Mucosa of rectum (tissue), 2 donors: ENCODE data around the gene TMEM200A.

ENCODE experiments used
- H3K27ac ChIP-seq, 2 donors: one replicate each; pipeline ENCODE4 v1.7.0; 2013; ENCODE audit warnings: inconsistent platforms in 2 of 2, low read depth in 2 of 2, low read length in 2 of 2
- H3K27me3 ChIP-seq, 2 donors: one replicate each; pipeline ENCODE4 v1.7.0; 2013; ENCODE audit warnings: low read length in 2 of 2; ENCODE audit not compliant: control insufficient read depth in 2 of 2, insufficient read depth in 2 of 2
- H3K36me3 ChIP-seq, 2 donors: one replicate each; pipeline ENCODE4 v1.7.0; 2013; ENCODE audit warnings: low read length in 2 of 2; ENCODE audit not compliant: control insufficient read depth in 2 of 2, insufficient read depth in 2 of 2
- H3K4me1 ChIP-seq, 2 donors: one replicate each; pipeline ENCODE4 v1.7.0; 2013; ENCODE audit warnings: low read length in 2 of 2, mild to moderate bottlenecking in 1 of 2; ENCODE audit not compliant: control insufficient read depth in 2 of 2, insufficient read depth in 2 of 2
- H3K4me3 ChIP-seq, 2 donors: one replicate each; pipeline ENCODE4 v1.7.0; 2013; ENCODE audit warnings: low read length in 2 of 2
- H3K9ac ChIP-seq, 2 donors: one replicate each; pipeline ENCODE4 v1.7.0; 2013; ENCODE audit warnings: low read length in 2 of 2, low read depth in 1 of 2, mild to moderate bottlenecking in 1 of 2
- H3K9me3 ChIP-seq, 2 donors: one replicate each; pipeline ENCODE4 v1.7.0; 2013; ENCODE audit warnings: low read length in 2 of 2; ENCODE audit not compliant: control insufficient read depth in 2 of 2
- donor health status: healthy.
- donor health status: Normal muscosa, but diverticular disease.

Gene TMEM200A

DNA sequence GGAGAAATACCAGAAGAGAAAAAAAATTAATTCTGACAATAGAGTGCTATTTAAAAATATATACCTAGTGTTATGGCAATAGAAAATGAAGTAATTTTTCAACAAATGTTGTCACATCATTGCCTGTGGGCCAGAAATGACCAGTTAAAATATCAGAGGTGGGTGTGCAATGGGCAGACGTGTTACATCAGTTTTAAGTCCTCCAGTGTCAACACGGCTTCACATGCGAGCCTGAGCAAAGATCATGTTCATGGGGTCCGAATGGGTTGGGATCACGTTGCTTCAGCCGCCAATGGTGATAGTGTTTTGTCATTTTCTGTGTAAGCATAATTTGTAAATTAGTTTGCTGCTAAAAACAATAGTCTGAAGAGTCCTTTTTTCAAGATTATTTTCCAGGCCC is 27.5 kb downstream of the TMEM200A start:
- Histone ChIP-seq H3K27me3 (no peaks in the 10 kb centered on the region), H3K9me3 (no peaks in the 10 kb centered on the region), H3K27ac (no peak overlapping the region), H3K4me3 (no peak overlapping the region), H3K36me3 (no peaks in the 10 kb centered on the region), H3K4me1 (no peaks in the 10 kb centered on the region), H3K9ac (no peak overlapping the region)

DNA sequence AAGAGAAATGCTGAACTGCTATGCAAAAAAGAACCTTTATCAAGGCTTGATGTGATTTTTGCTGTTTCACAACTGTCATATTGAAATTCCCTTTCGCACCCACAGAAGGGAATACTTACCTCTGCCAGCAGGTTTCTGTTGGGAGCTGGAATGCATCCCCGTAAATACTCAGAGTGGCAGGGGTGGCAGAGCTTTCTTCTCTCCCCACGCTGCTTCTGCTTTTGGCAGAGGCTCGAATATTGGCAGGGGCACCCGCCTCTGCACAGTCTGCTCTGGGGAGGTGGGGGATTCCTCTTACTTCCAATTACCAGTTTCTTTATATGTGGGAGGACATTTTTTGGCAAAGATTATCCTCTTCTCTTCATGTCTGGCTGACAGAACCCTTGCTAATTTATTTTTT is 28.4 kb downstream of the TMEM200A start:
- Histone ChIP-seq H3K27me3 (no peaks in the 10 kb centered on the region), H3K9ac (no peak overlapping the region), H3K9me3 (no peaks in the 10 kb centered on the region), H3K27ac (no peak overlapping the region), H3K36me3 (no peaks in the 10 kb centered on the region), H3K4me1 (no peaks in the 10 kb centered on the region), H3K4me3 (no peak overlapping the region)

DNA sequence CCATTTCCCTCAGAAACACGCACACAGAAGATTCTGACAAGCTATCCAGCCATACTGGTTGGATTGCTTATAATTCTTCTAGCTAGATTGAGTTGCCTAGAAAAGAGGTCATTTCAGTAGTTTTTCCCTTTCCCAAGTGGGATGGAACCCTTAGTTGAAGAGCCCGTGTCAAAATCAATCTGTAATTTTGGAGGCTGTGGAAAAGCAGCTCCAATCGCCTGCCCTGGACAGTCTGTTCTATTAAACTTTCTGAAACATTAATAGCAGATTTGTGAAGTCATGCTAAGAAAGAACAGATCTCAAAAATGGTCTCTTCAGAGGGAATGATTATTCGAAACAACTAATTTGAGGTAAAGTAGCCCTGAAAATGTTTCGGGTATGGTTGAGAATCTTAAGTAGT is 29.3 kb downstream of the TMEM200A start:
- Histone ChIP-seq H3K4me1 (no peaks in the 10 kb centered on the region), H3K9ac (no peak overlapping the region), H3K27ac (no peak overlapping the region), H3K4me3 (no peak overlapping the region), H3K27me3 (no peaks in the 10 kb centered on the region), H3K36me3 (no peaks in the 10 kb centered on the region), H3K9me3 (no peaks in the 10 kb centered on the region)

DNA sequence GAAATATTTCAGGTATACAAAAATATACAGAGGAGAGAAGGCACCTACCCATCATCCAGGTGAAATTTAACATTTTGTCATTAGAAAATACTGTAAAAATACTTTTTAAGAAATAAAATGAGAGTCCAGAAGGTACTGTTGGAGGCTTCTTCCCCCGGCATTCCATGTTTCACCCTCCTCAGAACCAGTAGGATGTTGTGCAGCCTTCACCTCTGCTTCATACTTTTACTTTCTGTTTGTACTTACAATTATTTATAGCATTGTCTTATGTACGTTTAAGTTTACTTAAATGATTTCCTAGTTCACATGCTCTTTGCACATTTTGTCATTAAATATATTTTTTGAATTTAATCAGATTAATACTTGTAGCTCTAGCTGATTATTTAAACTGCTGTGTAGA is 30.9 kb downstream of the TMEM200A start:
- H3K9ac ChIP-seq = no peak overlapping the region
- no peaks in the 10 kb centered on the region for H3K9me3 ChIP-seq
- H3K4me3 ChIP-seq = peak overlapping the region in 1 of 2 donors; percentile 10
- H3K4me1 ChIP-seq = no peaks in the 10 kb centered on the region
- no peaks in the 10 kb centered on the region for H3K36me3 ChIP-seq
- no peak overlapping the region for H3K27ac ChIP-seq
- no peaks in the 10 kb centered on the region for H3K27me3 ChIP-seq

DNA sequence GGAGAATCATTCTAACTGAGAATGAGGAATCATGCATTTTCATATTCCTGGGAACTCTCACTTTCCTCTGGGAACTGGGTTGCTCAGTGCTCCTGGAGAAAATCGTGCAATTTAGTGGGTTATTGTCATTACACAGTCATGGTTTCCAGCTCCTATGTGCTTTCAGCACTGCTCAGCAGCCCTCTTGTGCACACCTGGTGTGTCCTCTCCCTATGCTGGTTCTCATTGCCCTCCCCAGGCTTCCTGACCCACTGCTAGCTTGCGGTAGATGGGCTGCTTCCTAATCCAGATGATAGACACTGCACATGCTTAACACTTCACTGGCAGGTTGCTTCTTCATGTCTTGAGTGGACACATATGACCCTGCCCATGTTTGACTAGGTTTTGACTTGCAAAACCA is 39.7 kb downstream of the TMEM200A start:
- no peaks in the 10 kb centered on the region for H3K27me3 ChIP-seq

DNA sequence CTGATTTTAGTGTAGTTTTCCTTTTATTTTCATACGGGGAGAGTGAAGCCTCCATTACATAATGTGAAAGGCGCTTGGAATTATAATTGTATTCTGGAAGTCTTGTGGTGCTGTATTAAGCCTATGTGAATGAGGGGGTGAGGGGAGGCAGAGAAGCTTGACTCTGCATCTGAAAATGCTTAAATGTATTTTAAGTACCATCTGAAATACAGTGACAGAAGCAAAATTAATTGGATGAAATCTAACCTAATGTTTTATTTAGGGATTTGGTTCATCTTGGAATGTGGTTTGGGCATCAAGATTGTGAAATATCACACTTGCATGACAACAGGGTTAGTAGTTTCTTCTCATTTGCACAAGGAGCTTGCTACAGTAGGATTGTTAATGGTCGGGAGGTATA is 41.2 kb downstream of the TMEM200A start:
- H3K27me3 ChIP-seq = no peaks in the 10 kb centered on the region
- no peaks in the 10 kb centered on the region for H3K36me3 ChIP-seq
- H3K27ac ChIP-seq = no peak overlapping the region
- peaks cover 0 to 2% of the 10 kb centered on the region in 2 donors for H3K4me1 ChIP-seq
- H3K9ac ChIP-seq = no peak overlapping the region
- H3K9me3 ChIP-seq = no peaks in the 10 kb centered on the region
- no peak overlapping the region for H3K4me3 ChIP-seq

More for the DNA sequence above, 39.7 kb downstream of the TMEM200A start:
- H3K9ac ChIP-seq = no peak overlapping the region
- H3K36me3 ChIP-seq = no peaks in the 10 kb centered on the region
- no peak overlapping the region for H3K4me3 ChIP-seq
- H3K27ac ChIP-seq = no peak overlapping the region
- H3K9me3 ChIP-seq = no peaks in the 10 kb centered on the region
- peaks cover 0 to 2% of the 10 kb centered on the region in 2 donors for H3K4me1 ChIP-seq

DNA sequence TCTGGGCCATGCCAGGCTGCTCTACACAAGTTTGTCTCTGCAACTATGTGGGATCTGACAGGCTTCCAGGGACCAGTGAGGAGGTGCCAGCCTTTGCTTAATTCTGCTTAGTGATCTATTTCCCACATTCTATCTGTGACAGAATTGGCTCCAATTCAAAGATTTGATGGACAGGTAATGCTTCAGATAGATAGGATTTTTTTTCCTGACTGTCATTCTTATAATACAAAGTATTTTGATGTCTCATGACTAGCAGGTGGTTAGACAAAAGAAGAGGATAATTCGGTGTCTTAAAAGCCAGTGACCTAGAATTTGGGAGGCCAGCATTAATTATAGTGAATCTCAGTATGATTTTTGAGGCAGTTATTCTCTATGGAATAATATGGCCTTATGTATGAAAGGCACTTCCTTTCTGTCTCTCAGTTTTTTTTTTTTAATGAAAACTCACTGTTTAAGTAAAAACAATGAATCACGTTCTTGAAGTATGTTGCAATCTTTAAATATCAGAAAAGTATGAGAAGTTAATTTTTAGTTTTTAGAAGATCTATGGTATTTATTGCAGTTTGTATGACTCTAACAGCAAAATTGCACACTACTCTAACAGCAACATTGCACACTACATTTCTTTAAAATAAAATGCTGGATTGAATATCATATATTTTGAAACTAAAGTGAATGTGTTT is 43.7 kb downstream of the TMEM200A start:
- Histone ChIP-seq H3K4me1 (peaks cover 0 to 2% of the 10 kb centered on the region in 2 donors), H3K27ac (no peak overlapping the region), H3K9me3 (no peaks in the 10 kb centered on the region)

DNA sequence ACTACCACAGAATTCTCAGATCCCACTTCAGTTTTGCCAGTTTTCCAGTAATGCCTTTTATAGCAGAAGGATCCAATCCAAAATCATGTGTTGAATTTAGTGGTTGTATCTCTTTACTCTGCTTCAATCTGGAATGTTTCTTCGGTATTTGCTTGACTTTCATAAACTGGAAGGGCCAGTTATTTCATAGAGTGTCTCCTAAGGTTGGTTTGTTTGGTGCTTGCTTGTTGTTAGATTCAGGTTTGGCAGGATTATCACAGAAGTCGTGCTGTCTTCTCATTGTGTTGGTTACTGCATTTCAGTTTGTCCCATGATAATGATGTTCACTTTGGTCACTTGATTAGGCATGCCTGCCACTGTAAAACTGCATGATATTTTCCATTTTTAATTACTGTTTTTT is 45.7 kb downstream of the TMEM200A start:
- no peak overlapping the region for H3K9ac ChIP-seq
- H3K9me3 ChIP-seq = no peaks in the 10 kb centered on the region
- H3K27me3 ChIP-seq = no peaks in the 10 kb centered on the region
- no peaks in the 10 kb centered on the region for H3K36me3 ChIP-seq
- no peak overlapping the region for H3K27ac ChIP-seq
- H3K4me3 ChIP-seq = no peak overlapping the region
- peaks cover 0 to 2% of the 10 kb centered on the region in 2 donors for H3K4me1 ChIP-seq

More for the DNA sequence above, 43.7 kb downstream of the TMEM200A start:
- no peaks in the 10 kb centered on the region for H3K36me3 ChIP-seq
- H3K9ac ChIP-seq = no peak overlapping the region
- no peak overlapping the region for H3K4me3 ChIP-seq
- no peaks in the 10 kb centered on the region for H3K27me3 ChIP-seq

DNA sequence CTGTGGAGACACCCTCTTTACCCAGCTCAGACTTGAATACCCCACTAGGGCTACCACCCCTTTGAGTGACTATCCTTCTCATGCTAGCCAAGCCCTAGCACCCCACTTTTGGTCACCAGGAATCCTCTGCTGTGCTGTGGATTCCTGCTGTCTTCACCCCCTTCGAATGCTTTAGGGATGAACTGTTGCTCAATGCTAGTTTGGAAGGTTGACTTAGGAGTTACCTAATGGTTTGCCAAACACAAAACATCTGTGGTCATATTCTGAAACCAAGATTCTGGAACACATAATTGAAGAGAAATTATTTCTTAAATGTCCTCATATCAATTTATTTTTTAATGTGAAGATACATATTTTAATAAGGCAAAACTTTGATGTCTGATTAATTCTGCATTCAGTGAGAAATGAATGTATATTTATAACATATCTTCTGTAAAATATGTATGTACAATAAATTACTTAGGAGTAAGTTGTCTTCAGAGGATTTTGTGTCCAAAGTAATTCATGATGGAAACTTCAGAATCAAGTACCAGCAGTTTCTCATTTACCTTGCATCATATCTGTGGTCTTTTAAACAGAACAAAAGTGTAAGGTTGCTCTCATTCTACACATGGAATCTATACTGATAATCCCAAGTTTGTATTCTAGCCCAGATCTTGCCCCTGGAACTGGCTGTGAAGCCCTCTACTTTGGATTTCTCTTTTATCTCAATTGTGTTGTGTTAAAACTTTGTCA is 46.9 kb downstream of the TMEM200A start:
- no peaks in the 10 kb centered on the region for H3K4me1 ChIP-seq
- H3K9ac ChIP-seq = no peak overlapping the region
- H3K27me3 ChIP-seq = no peaks in the 10 kb centered on the region
- H3K9me3 ChIP-seq = no peaks in the 10 kb centered on the region
- H3K4me3 ChIP-seq = no peak overlapping the region
- no peaks in the 10 kb centered on the region for H3K36me3 ChIP-seq
- H3K27ac ChIP-seq = no peak overlapping the region

DNA sequence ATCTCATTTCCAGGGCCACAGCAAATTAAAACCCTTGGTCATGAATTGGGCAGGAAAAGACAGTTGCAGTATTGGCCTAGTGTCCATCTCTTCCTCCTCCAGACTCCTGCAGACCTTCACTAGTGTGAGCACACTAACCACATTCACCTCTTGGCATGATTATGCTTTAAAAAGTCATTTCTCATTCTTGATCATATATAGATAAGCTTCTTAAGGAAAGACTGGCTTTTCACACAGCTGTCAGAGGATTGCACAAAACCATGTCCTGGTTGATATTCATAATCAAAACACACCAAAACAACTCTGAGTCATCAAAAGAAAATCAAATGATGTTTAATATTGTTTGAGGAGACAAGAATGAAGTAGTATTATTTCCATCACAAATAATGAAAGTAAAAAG is 52.1 kb downstream of the TMEM200A start:
- no peaks in the 10 kb centered on the region for H3K27me3 ChIP-seq
- H3K36me3 ChIP-seq = no peaks in the 10 kb centered on the region
- no peaks in the 10 kb centered on the region for H3K9me3 ChIP-seq
- H3K27ac ChIP-seq = no peak overlapping the region
- H3K4me3 ChIP-seq = no peak overlapping the region
- no peaks in the 10 kb centered on the region for H3K4me1 ChIP-seq
- no peak overlapping the region for H3K9ac ChIP-seq
